HG03064 (cell line): Measurements from ENCODE around the gene KLHL17.

ENCODE experiments used
- ATAC-seq: cut with Tn5 transposase; IDR thresholded peaks from one replicate; pipeline ENCODE4 v1.9.1; 2021; ENCODE audit warnings: low read depth; ENCODE audit not compliant: unreplicated experiment

Gene KLHL17

DNA sequence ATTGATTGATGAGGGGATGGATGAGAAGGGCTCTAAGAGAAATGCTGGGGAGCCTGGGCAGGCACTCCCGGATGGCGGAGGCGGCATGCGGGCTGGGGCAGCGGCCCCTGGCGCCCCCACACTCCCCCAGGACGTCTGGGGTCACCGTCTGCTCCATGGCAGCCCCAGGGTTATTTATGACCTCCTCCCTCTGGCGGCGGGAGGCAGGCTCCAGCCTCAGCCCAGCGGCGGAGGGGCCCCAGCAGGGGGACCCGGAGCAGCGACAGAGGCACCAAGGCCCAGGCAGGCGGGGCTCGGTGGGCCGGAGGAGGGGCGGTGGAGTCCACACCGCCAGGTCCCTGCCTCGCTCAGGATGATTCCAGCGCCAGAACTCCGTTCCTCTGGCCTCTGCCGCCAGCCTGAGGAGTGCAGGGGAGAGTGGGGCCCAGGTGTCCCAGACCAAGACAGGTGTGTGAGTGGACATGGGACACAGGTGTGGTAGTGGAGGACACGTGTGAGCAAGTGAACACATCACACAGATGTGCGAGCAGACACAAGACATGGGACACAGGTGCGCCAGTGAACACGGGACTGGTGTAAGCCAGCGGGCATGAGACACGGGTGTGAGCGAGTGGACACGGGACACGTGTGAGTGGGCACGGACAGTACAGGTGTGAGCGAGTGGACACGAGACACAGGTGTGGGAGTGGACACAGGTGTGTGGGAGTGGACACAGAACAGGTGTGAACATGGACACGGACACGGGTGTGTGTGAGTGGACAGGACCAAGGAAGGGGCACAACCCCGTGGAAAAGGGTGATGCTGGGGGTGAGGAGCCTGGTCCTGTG is 39.2 kb upstream of the KLHL17 start:
- no peak for ATAC-seq

DNA sequence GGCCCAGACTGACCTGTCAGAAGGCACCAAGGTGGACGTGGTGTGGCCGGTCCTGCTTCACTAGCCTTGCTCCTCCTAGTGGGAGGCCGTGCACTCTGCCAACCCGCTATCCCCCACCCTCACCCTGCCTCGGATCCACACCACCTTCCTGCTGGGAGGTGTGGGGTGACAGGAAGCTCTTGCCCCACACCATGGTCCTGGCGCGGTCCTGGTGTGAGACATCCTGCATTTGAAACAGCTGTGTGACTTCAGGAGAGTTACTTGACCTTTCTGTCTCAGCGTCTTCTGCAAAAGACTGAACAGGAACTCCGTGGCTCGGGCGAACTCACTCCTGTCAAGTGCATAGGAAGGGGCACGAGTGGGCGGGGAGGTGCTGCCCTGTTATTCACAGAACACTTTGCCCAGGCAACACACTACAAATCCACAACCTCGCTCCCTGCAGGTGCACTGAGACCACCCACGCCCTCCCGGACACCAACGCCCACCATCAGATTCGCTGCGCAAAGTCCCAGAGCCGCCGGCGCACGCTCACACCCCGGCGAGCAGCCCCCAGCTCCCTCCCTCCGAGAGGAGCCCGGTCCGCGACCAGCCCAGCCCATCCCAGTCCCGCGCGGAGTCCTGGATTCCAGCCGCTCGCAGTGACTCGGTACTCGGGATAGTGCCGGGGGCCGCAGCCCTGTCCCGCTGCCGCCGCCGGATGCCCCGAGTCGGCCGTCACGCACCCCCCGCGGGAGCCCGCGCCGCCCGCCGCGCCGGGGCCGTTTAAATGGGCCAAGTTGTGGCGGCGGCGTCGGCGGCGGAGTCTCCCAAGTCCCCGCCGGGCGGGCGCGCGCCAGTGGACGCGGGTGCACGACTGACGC is 37.0 kb upstream of the KLHL17 start, which contains the start of gene SAMD11:
TSS of gene SAMD11 (plus strand) at position 793 of the 860 bp plus-strand sequence. CDS start 509 bp downstream, outside the sequence.
- no peak for ATAC-seq

DNA sequence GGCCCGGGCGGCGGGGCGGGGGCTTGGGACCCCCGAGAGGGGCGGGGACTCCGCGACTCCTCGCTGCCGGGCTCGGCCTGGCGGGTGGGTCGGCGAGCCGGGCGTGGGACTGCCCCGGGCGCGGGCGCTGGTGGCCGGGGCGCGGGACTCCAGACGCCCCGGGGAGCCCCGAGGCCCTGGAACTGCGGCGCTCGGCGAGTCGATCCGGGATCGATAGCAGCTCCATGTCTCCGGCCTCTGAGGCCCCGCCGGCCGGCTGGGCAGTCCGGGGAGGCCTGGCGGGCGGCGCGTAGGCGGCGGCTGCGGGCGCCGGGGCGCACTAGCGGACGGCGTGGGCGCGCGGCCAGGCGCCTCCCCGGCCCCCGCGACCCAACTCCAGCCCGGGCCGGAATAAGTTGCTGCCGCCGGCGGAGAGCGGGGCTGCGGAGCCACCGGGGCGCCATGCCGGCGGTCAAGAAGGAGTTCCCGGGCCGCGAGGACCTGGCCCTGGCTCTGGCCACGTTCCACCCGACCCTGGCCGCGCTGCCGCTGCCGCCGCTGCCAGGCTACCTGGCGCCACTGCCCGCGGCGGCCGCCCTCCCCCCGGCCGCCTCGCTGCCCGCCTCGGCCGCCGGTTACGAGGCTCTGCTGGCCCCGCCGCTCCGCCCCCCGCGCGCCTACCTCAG is 36.3 kb upstream of the KLHL17 start:
- ATAC-seq: no peak

DNA sequence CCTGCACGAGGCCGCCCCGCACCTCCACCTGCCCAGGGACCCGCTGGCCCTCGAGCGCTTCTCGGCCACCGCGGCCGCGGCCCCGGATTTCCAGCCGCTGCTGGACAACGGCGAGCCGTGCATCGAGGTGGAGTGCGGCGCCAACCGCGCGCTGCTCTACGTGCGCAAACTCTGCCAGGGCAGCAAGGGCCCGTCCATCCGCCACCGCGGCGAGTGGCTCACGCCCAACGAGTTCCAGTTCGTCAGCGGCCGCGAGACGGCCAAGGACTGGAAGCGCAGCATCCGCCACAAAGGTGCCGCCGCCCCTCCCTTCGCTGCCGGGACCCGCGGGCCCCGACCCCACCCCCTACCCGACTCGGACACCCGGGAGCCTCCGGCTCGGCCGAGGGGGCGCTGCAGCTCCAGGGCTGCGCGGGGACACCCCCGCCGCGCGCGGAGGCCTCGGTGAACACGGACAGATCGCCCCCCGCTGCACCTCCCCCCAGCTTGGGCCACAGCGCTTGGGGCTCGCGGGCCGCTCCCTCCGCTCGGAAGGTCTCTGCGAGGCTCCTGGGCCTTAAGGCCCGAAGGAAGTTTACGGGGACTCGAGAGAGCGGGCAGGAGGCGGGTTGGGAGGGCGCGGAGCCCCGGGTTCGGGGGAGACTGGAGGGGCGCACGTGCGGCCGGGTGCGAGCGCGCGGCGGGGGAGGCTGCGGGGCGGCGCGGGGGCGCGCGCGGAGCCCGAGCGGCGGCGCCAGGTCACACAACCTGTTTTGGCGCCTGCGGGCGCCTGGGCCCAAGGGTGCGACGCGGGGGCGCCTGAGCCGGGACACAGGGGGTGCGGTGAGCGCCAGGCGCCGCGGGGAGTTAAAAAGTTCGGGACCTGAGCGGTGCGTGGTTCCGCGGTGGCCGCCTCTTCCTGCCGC is 35.5 kb upstream of the KLHL17 start:
- no peak for ATAC-seq

DNA sequence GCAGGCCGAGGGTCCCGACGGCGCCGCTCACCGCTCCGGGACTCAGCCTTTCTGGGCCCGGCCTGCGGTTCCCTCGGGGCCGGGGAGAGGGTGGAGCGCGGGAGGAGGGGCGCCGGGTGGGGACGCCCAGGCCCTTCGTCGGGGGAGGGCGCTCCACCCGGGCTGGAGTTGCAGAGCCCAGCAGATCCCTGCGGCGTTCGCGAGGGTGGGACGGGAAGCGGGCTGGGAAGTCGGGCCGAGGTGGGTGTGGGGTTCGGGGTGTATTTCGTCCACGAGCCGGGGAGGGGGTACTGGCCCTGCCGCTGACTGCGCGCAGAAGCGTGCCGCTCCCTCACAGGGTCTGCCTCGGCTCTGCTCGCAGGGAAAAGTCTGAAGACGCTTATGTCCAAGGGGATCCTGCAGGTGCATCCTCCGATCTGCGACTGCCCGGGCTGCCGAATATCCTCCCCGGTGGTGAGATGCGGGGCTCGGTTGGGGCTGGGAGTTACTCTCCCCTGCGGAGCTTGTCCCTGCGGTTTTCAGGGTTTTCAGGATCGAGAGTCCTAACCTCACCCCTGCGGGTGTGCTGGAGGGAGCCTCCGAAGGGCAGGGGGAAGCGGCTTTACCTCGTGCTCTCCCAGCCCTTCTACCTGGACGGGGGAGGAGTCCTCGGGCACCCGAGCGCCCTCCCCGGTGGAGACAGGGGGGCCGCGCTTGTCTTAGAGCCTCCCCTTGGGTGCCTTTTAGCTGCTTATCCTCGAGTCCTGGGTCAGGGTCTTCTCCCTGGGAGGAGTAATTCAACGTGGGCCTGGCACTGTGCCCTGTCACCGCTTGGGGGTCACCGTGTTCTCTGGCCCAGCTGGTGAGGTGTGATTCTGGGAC is 34.6 kb upstream of the KLHL17 start:
- no peak for ATAC-seq

DNA sequence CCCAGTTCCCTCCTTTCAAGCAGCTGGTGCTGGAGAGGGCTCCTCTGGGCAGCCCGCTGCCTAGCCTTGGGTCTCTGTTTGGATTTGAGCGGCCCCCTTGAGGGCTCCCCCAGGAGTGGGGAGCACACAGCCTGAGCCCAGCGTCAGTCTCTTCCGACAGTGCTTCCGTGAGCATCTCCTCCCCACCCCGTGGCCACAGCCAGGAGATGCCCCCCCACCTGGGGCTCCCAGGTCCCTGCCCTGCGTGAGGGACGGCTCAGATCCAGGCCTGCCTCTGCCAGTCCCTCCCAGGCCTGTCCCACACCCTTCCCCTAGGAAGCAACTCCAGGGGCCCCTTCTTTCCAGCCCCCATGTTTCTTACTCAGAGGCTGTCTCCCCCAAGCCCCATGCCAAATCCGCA is 33.1 kb upstream of the KLHL17 start:
- ATAC-seq: no peak

DNA sequence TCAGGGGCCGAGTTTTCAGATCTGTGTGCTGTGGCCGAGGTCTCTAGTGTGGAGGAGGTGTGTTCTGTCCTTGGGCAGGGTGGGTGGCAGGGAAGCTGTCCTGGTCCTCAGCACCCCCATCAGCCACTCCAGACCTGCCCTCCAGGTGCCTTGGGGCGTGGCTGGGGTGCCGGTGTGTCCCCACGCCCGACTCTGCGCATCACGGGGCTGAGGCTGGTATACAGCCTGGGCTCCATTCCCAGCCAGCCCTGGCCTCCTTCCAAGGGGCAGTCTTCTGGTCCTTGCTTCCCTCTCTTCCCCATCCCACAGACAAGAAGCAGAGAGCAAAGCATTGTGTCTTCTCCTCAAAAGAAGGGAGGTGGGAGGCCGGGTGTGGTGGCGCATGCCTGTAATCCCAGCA is 32.6 kb upstream of the KLHL17 start:
- no peak for ATAC-seq

DNA sequence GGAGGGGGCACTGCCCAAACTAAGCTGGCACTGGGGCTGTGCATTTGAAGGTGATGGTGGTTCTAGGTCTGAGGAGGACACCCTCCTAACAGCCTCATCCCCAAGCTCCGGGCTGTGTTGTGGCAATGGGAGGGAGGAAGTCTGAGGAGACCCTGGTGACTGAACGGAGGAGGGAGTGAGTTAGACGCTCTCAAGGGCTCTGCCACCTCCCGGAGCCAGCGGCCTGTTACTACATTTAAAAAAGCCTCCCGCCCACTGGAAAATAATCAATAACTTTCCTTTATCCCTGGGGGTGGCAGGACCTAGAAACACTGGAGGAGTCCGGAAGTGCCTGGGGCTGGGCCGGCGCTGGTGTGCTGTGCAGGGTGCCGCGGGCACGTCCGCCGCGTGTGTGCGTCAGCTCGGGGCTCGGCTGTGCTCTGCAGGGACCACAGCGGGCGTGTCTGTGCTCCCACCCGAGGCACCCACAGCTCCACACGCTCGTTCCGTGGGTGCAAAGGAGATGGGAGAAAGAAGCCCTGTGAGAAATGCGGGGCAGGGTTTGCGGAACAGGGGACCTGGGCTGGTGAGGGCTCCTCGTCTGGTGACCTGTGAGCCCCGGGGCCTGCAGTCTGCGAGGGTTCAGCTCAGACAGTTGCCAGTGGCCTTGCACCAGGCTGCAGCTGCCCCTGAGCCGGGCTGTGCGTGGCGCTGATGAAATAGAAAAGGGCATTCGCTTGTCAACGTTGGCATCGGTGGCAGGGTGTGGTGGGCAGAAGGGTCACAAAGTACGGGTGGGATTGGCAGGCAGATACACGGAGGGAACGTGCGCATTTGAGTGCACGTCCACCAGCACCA is 31.3 kb upstream of the KLHL17 start:
- no peak for ATAC-seq

DNA sequence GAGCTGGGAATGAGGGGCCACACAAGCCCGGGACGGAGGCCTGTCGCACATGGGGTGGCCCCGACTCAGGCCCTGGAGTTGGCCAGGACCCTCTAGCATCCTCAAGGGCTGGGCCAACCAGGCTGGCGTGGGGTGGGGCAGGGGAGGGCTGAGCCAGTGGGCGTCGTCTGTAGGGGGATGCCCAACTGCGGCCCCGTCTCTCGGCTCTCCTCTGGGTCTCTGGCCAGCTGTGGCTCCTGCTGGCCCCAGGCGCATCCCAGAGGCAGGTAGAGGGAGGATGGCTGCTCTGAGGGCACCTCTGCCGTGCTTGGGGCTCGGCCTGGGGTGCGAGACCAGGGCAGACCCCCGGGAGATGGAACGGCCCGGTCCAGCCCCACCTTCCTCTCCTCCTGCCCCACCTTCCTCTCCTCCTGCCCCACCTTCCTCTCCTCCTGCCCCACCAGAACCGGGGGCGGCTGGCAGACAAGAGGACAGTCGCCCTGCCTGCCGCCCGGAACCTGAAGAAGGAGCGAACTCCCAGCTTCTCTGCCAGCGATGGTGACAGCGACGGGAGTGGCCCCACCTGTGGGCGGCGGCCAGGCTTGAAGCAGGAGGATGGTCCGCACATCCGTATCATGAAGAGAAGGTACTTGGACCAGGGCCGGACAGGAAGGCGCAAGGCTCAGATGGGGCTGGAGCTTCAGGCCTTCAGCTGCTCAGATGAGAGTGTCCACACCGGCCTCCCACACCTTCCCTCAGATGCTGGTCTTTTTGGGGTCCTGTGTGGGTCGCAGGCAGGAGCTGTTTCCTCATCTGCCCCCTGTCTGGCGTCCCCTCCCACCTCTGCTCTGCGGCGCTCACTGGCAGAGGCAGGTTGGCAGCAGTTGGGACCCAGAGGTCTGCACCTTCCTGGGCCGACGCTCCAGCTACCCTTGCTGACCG is 30.4 kb upstream of the KLHL17 start:
- no peak for ATAC-seq

DNA sequence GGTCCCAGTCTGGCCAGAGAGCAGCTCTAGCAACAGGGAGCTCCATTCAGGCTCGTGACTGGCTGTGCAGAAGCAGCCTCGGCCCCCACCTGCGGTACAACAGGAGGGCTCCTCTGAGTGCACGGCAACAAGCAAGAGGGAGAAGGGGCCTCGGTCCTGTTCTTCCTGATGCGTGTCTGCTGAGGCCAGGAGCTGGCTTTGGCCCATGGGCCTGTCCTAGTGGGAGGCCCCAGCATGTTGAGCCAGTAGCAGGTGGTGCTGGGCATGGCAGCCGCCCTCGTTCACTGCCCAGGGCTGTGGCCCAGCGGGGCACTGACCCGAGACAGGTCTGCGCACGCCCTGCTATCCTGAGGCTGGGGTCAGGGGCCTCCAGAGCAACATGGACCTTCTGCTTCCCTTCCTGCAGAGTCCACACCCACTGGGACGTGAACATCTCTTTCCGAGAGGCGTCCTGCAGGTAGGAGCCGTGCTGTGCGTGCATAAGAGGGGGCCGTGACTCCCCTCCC is 29.7 kb upstream of the KLHL17 start:
- no peak for ATAC-seq

DNA sequence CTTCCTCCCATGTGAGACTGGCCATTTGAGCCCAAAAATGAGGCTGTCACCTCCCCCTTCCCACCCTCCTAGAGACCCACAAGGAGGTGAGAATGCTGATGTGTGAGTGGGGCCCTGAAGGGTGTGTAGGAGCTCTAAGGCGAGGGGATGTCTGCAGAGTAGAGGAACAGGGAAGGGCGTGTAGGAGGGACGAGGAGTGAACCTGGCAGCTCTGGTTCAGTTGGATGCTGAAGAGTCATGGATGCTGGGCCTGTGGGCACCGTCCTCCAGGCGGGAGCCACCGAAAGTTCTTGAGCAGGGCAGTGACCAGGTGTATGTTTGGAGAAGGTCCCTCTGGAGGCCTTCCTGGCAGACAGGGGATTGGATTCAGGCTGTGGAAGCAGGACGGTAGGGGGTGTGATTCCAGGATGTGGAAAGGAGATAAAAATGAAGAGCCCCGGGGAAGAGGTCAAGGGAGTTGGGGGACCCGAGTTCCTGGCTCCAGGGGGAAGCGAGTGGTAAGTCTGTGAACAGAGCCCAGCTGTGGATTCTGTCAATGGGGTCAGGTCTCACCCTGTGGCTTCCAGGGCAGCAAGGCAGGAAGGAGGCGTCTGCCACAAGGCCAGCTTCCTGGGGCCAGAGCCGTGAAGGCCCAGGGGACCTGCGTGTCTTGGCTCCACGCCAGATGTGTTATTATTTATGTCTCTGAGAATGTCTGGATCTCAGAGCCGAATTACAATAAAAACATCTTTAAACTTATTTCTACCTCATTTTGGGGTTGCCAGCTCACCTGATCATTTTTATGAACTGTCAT is 28.8 kb upstream of the KLHL17 start:
- no peak for ATAC-seq

DNA sequence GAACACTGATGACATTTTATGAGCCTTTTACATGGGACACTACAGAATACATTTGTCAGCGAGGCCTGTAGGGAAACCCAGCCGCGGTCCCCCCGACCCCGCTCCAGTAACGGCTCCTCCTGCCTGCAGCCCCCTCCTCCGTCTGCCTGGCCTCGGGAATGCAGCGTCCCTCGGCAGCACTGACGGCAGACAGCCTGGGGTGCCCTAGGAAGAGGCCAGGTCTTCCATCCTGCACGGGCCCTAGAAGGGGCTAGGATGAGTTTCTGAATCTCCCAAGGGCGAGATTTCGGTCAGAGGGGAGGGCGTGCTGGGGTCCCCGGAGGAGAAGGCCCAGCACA is 28.2 kb upstream of the KLHL17 start:
- ATAC-seq: no peak

DNA sequence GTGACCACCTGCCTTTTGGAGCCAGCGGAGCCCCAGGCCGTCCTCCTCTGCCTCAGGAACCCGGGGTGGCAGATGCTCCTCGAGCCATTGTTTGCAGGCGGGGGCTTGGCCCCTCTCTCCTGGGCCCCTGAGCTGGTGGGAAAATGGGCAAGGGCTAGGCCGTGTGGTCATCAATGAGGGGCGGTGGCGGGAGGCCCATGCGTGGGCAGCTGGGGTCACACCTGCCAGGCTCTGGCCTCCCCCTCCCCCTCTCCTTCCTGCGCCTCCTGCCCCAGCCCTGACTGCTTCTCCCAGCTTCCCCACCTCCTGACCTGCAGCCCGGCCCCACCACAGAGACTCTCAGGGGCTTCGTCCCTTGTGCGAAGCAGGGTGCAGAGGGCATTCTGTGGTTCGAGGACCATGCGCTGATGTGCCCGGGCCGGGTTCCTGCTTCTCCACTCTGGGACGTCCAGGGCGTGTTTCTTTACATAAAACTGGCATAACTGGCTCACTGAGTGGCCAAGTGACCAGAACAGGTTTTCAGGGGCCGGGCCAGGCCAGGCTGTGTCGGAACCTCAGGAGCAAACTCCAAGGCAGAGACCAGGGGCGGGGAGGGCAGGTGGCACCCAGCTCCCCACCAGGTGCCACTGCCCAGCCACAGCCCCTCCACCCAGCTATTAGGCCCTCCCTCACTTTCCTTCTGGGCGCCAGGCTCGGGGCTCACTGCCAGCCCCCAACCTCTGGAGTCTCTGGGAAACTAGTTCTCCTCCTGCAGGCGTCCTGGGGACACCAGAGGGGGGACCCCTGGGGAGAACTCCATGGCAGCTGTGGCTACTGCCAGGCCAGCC is 27.4 kb upstream of the KLHL17 start:
- ATAC-seq: no peak

DNA sequence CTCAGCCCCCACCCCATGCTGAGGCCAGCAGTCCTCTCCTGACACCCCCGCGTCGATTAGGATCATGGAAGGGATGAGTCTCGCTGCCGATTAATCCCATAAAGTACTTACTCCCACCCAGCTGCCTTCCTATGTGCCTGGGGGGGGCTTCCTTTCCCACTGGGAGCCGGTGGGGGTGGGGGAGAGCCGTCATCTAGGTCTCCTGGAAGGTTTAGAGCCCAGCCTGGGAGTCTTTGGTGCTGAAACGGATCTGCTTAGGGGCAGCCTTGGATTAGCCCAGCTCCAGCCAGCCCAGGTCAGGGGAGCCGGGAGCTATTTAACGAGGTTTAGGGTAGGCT is 26.8 kb upstream of the KLHL17 start:
- no peak for ATAC-seq

DNA sequence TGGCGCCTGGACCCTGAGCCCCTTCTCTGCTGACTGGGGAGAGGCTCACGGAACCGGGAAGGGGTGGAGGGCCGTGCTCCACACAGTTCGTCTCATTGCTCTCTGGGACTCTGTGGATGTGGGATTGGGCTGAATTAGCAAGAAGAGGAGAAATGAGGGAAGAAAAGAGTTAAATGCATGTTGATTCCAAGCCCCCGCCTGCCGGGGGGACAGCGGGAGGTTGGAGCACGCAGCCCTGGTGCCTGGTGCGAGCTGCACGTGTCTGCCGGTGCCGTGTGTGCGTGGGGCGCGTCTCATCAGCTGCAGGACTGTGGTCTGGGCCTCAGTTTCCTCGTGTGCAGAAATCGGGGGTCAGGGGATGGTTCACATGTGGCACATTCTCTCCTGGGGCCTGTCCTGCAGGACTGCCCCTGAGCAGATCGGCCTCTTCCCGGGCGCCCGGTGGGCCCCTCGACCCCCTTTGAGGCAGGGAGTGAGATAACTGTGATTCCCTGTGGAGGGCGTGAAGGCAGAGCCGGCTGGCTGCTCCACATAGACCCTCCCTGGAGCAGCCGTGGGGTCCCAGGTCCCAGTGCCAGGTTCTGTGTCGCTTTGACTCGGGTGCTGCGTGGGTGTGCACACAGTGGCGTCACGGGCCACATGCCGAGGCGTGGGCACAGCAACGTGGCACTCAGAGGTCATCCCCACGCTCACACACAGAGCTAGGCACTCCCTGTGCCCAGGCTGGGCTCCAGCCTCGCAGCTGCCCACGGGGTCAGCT is 25.2 kb upstream of the KLHL17 start:
- no peak for ATAC-seq
